NB4 (cell line): ENCODE results near the gene PDK4.

Source experiments
- MAX ChIP-seq: IDR thresholded peaks from 2 replicates; pipeline ENCODE4 v1.6.1; 2011; ENCODE audit warnings: low read depth, low read length
- POLR2A ChIP-seq: IDR thresholded peaks from 2 replicates; pipeline ENCODE4 v1.6.1; 2011; ENCODE audit warnings: mild to moderate bottlenecking; ENCODE audit not compliant: insufficient read length; ENCODE audit errors: extremely low read depth
- TF ChIP-seq, protein P1 (sequence below): IDR thresholded peaks from one replicate; pipeline ENCODE4 v1.5.1; 2012; ENCODE audit warnings: low read depth, low read length

DNA sequence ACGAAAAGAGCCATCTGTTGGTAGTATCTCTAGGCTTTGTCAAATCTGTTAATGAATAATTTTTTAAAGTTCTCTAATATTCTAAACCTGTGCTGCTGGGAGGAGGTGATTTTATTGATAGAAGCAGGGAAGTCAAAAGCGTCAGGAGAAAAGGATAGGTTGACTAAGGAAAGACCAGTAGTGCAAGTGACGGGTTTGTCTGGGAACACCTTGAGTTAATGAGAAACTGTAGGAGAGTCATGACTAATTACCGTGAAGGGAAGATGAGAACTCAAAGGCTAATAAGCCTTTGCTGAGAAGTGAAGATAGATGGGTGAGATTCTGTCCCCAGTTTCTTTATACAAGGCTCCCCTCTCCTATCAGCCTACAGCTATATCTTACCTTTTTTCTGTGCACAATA lies 5.0 kb upstream of the PDK4 start:
- no peak for TF ChIP-seq MAX
- TF ChIP-seq POLR2A = no peak
- TF ChIP-seq, protein P1, sequence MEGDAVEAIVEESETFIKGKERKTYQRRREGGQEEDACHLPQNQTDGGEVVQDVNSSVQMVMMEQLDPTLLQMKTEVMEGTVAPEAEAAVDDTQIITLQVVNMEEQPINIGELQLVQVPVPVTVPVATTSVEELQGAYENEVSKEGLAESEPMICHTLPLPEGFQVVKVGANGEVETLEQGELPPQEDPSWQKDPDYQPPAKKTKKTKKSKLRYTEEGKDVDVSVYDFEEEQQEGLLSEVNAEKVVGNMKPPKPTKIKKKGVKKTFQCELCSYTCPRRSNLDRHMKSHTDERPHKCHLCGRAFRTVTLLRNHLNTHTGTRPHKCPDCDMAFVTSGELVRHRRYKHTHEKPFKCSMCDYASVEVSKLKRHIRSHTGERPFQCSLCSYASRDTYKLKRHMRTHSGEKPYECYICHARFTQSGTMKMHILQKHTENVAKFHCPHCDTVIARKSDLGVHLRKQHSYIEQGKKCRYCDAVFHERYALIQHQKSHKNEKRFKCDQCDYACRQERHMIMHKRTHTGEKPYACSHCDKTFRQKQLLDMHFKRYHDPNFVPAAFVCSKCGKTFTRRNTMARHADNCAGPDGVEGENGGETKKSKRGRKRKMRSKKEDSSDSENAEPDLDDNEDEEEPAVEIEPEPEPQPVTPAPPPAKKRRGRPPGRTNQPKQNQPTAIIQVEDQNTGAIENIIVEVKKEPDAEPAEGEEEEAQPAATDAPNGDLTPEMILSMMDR = no peak
